T-helper 2 cell treated with Interferon-gamma antibody and Interleukin-4, amounts not matched to agents 100 ng/mL and 5 ng/mL, for 36 hours (primary cell): ENCODE data around the gene UNC5C. TPM values are rescaled to one million over a fixed set of nuclear protein-coding genes. Genes with fewer than 3 reads are reported as not detected.
"Not testable (repeated sequence)": the region's sequence is repeated elsewhere in the genome, so short reads cannot be mapped to it uniquely, and the experiment has no call there.

Experiments
- intact Hi-C: fragments of 100-400 bp; cut with micrococcal nuclease; formaldehyde crosslinking; loops from one replicate; pipeline ENCODE4 v1.15.1; 2023
- total RNA-seq: library from RNA; stranded (reverse); gene quantifications from 2 replicates; pipeline ENCODE4 v1.2.3, GENCODE V29; 2022

UNC5C gene
- total RNA-seq, 1 donor from 2014 or later, result not detected

GRCh38 chr4:95141361-95141760, 407.4 kb downstream of the UNC5C start:
- intact Hi-C loops, result no loop called here

DNA sequence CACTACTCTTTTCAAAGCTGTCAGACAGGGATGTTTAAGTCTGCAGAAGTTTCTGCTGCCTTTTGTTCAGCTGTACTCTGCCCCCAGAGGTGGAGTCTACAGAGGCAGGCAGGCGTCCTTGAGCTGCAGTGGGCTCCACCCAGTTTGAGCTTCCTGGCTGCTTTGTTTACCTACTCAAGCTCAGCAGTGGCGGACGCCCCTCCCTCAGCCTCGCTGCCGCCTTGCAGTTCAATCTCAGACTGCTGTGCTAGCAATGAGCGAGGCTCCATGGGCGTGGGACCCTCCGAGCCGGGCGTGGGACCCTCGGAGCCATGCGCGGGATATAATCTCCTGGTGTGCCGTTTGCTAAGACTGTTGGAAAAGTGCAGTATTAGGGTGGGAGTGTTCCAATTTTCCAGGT, 409.3 kb downstream of the UNC5C start:
- intact Hi-C loops, result not testable (repeated sequence)

DNA sequence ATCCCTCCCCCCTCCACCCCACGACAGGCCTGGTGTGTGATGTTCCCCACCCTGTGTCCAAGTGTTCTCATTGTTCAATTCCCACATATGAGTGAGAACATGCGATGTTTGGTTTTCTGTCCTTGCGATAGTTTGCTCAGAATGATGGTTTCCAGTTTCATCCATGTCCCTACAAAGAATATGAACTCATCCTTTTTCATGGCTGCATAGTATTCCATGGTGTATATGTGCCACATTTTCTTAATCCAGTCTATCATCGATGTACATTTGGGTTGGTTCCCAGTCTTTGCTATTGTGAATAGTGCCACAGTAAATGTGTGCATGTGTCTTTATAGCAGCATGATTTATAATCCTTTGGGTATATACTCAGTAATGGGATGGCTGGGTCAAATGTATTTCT, 414.8 kb downstream of the UNC5C start:
- intact Hi-C loops, result not testable (repeated sequence)

DNA sequence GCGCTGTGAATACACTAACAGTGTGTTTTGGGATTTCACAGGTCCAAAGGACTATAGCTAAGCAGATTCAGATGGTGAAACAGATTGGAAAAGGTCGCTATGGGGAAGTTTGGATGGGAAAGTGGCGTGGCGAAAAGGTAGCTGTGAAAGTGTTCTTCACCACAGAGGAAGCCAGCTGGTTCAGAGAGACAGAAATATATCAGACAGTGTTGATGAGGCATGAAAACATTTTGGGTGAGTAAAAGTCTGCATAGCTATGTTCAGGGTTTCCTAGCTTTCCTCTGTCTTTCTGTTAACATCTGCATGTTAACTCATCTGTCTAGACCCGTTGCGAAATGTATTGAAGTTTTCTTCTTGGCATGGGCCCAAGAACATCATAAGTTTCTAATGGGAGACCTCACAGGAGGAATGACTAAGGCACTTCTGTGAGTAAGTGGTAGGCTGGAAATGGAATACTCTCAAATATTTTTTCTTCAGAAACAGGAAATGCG, 418.9 kb downstream of the UNC5C start:
- intact Hi-C loops, result no loop called here

GRCh38 chr4:95129031-95129430, 419.7 kb downstream of the UNC5C start:
- intact Hi-C loops, result no loop called here

GRCh38 chr4:95124906-95125504, 423.8 kb downstream of the UNC5C start:
- intact Hi-C loops, result loop anchor here (1.0 kb wide), 1 partner anchor 504 kb away; no protein-coding TSS in a partner anchor

DNA sequence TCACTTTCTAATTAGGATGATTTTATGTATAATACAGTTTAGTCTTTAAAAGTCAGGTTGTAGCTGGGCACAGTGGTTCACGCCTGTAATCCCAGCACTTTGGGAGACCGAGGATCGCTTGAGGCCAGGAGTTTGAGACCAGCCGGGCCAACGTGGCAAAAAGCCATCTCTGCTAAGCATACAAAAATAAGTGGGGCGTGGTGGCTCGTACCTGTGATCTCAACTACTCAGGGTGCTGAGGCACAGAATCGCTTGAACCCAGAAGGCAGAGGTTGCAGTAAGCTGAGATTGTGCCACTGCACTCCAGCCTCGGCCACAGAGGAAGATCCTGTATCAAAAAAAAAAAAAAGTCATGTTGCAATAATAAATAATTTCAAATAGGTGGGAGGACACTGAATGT, 426.8 kb downstream of the UNC5C start:
- intact Hi-C loops, result no loop called here

DNA sequence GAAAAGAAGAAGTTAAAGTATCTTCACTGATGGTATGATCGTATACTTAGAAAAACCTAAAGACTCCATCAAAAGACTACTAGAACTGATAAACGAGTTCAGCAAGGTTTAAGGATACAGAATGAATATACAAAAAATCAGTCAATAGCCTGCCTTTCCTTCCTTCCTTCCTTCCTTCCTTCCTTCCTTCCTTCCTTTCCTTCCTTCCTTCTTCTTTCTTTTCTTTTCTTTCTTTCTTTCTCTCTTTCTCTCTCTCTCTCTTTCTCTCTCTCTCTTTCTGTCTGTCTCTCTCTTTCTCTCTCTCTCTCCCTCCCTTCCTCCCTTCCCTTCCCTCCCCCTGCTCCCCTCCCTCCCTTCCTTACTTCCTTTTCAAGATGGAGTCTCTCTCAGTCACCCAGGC, 428.3 kb downstream of the UNC5C start:
- intact Hi-C loops, result no loop called here

DNA sequence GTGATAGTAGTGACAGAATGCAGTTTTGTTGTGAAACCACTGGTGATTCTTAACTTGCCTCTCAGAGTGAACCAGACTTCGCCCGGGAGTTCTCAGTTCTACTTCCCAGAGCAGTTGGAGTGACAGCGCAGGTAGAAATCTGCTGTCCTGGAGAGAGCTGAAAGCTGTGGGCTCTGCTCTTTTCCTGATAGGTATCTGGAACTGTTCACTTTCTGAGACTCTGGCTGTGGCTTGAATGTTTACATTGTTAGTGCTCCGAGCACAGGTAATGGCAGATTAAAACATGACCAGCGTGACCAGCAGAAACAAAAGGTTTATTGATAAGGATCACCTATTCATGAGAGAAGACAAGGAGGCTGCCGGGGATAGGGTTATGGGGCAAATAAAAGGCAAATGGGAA, 430.3 kb downstream of the UNC5C start:
- intact Hi-C loops, result no loop called here

GRCh38 chr4:95114521-95114920, 434.3 kb downstream of the UNC5C start:
- intact Hi-C loops, result no loop called here
